Psoas muscle (tissue), 8 donors: Measurements from ENCODE around the gene PGGT1B. TPM values are rescaled to one million over a fixed set of nuclear protein-coding genes. Genes with fewer than 3 reads are reported as not detected.

ENCODE experiments used
- ATAC-seq, 4 donors: fragments of 200-7000 bp; cut with Tn5 transposase; one replicate each; pipeline ENCODE4 v1.9.1; 2020; ENCODE audit warnings: moderate library complexity in 3 of 4, mild to moderate bottlenecking in 2 of 4
- DNase-seq, 2 donors: peaks; one replicate each; pipeline ENCODE4 v3.0.0-alpha.2; 2020
- H3K27ac ChIP-seq: fragments of 200-600 bp; one replicate; pipeline ENCODE4 v1.8.0; 2022
- H3K27me3 ChIP-seq, 3 donors: fragments of 200-600 bp in 1 of 3; one replicate each; pipeline versions ENCODE4 v1.6.1 to v1.8.0; 2013 to 2022; ENCODE audit warnings: low read length in 2 of 3, mild to moderate bottlenecking in 2 of 3, moderate library complexity in 1 of 3; ENCODE audit not compliant: insufficient read depth in 3 of 3
- H3K36me3 ChIP-seq, 2 donors: fragments of 200-600 bp in 1 of 2; one replicate each; pipeline versions ENCODE4 v1.6.1 to v1.8.0; 2013 to 2022; ENCODE audit warnings: low read depth in 1 of 2, mild to moderate bottlenecking in 1 of 2, moderate library complexity in 1 of 2; ENCODE audit not compliant: insufficient read depth in 1 of 2
- H3K4me1 ChIP-seq: fragments of 200-600 bp; one replicate; pipeline ENCODE4 v1.8.0; 2022
- H3K4me3 ChIP-seq: fragments of 200-600 bp; one replicate; pipeline ENCODE4 v1.8.0; 2022; ENCODE audit warnings: mild to moderate bottlenecking
- H3K9me3 ChIP-seq: fragments of 200-600 bp; one replicate; pipeline ENCODE4 v1.8.0; 2022
- CTCF ChIP-seq: fragments of 200-600 bp; IDR thresholded peaks from one replicate; pipeline ENCODE4 v1.8.0; 2022; ENCODE audit warnings: antibody characterized with exemption
- WGBS, 3 donors: extraction: QIAGEN DNeasy Blood & Tissue Kit; methylation state at CpG; one replicate each; pipeline versions ENCODE4 v1.1.6 to v1.1.7; 2013; 5-methylcytosine and 5-hydroxymethylcytosine counted together
- intact Hi-C, 2 donors: fragments of 100-400 bp; cut with DNase I; formaldehyde crosslinking; loops; one replicate each; pipeline versions ENCODE4 v1.11.0 to v1.14.2; 2022
- polyA plus RNA-seq, 3 donors: library from polyadenylated mRNA; stranded (reverse); fragments of 200-250 nt; gene quantifications; one replicate each; pipeline ENCODE4 v1.2.3, GENCODE V29; 2013
- total RNA-seq, 4 donors: library from RNA; stranded (reverse); fragmentation: NEBNext Ultra II Directional in 2 of 4; extraction: Animal tissue kit (Norgen Biotek cat#: 25700) in 2 of 4; gene quantifications; one replicate each; pipeline versions ENCODE4 v1.2.1 to v1.2.4, GENCODE V29; 2021 to 2023
- donor health status: healthy with polysubstance abuse.
- donor health status: DM: no; HTN: no; CAD: no; lungs with moderate emphysema.
- donor health status: Bipolar disorder and iron deficiency.
- donor health status: healthy.
- donor health status: DM: yes; HTN: yes; CAD: no.
- donor health status: DM: no; HTN: no; CAD: no.
- donor health status: DM: no; HTN: no; CAD: no.
- donor health status: DM: yes; HTN: yes; CAD: no.

PGGT1B gene
- total and polyA plus RNA-seq, 7 donors, result 2.7 to 29.0 (median 18.4) TPM

GRCh38 chr5:115265220-115265619, 2.5 kb upstream of the PGGT1B start:
- intact Hi-C loops, result no loop called here
- 93 to 96% (median 94%) methylated on average over 13 of the region's 13 CpGs for WGBS, 3 donors
- no peaks in the 10 kb centered on the region for H3K27me3 ChIP-seq
- no peak for TF ChIP-seq CTCF
- no peak overlapping the region for H3K27ac ChIP-seq
- no peaks in the 10 kb centered on the region for H3K9me3 ChIP-seq
- H3K4me1 ChIP-seq, result peaks cover 16% of the 10 kb centered on the region
- DNase-seq, result no peak
- H3K4me3 ChIP-seq, result no peak overlapping the region
- H3K36me3 ChIP-seq, result peaks cover 0 to 19% of the 10 kb centered on the region in 2 donors
- ATAC-seq, result no peak

GRCh38 chr5:115264786-115265185, 2.1 kb upstream of the PGGT1B start:
- no peak for TF ChIP-seq CTCF
- peaks cover 17% of the 10 kb centered on the region for H3K4me1 ChIP-seq
- no peak for ATAC-seq
- DNase-seq, result no peak
- no peak overlapping the region for H3K4me3 ChIP-seq
- 97 to 99% (median 97%) methylated on average over 13 of the region's 13 CpGs for WGBS, 3 donors
- intact Hi-C loops, result no loop called here
- H3K27me3 ChIP-seq, result no peaks in the 10 kb centered on the region
- H3K27ac ChIP-seq, result no peak overlapping the region
- H3K36me3 ChIP-seq, result peaks cover 0 to 19% of the 10 kb centered on the region in 2 donors
- H3K9me3 ChIP-seq, result no peaks in the 10 kb centered on the region

GRCh38 chr5:115263078-115263380, 352 bp upstream of the PGGT1B start:
- Histone ChIP-seq H3K27me3 (no peaks in the 10 kb centered on the region), H3K4me1 (peaks cover 24% of the 10 kb centered on the region), H3K27ac (peak overlapping the region; percentile 81), H3K4me3 (peak overlapping the region; percentile 84), H3K36me3 (peaks cover 0 to 6% of the 10 kb centered on the region in 2 donors), H3K9me3 (no peaks in the 10 kb centered on the region)
- intact Hi-C loops, result no loop called here
- WGBS, 3 donors, result 40 to 46% (median 40%) methylated on average over 7 of the region's 7 CpGs
- DNase-seq, result no peak
- no peak for ATAC-seq
- TF ChIP-seq CTCF, result no peak

GRCh38 chr5:115262011-115262320, 711 bp downstream of the PGGT1B start:
- WGBS, 3 donors, result 2 to 4% (median 3%) methylated on average over 8 of the region's 8 CpGs
- no peak for DNase-seq
- Histone ChIP-seq H3K36me3 (no peaks in the 10 kb centered on the region), H3K27ac (peak overlapping the region; percentile 81), H3K4me3 (peak overlapping the region; percentile 84), H3K4me1 (peaks cover 24% of the 10 kb centered on the region), H3K9me3 (no peaks in the 10 kb centered on the region), H3K27me3 (no peaks in the 10 kb centered on the region)
- no peak for TF ChIP-seq CTCF
- intact Hi-C loops, result no loop called here
- peak in 3 of 4 donors; percentile 21 to 55 (median 25) for ATAC-seq

GRCh38 chr5:115260248-115260647, 2.4 kb downstream of the PGGT1B start:
- ATAC-seq (no peak), DNase-seq (no peak)
- no peak for TF ChIP-seq CTCF
- Histone ChIP-seq H3K4me3 (no peak overlapping the region), H3K27ac (no peak overlapping the region), H3K27me3 (no peaks in the 10 kb centered on the region), H3K9me3 (no peaks in the 10 kb centered on the region), H3K36me3 (no peaks in the 10 kb centered on the region), H3K4me1 (peaks cover 27% of the 10 kb centered on the region)
- WGBS, 3 donors, result 88 to 96% (median 94%) methylated on average over 2 of the region's 2 CpGs
- intact Hi-C loops, result no loop called here
